Transverse colon (tissue), 4 donors: ENCODE data around the gene ZNF440.

ENCODE experiments used
- CTCF ChIP-seq, 5 experiments: fragments of 200-600 bp in 3 of 5; fragments of 450-650 bp in 2 of 5; sonication (generic) in 3 of 5; IDR thresholded peaks; 1 replicate in 2 of 5; 2 replicates in 3 of 5; pipeline ENCODE4 v1.5.1; 2016 to 2017; ENCODE audit warnings: antibody characterized with exemption in 5 of 5, inconsistent platforms in 3 of 5, mild to moderate bottlenecking in 2 of 5, moderate library complexity in 1 of 5
- EP300 ChIP-seq: sonication (generic); formaldehyde crosslinking; IDR thresholded peaks from one replicate; pipeline ENCODE4 v1.6.1; 2017; ENCODE audit warnings: antibody characterized with exemption, low read depth
- POLR2A ChIP-seq: fragments of 450-650 bp; IDR thresholded peaks from one replicate; pipeline ENCODE4 v1.6.1; 2016; ENCODE audit warnings: antibody characterized with exemption, mild to moderate bottlenecking, moderate library complexity
- POLR2AphosphoS5 ChIP-seq, 3 donors: sonication (generic); formaldehyde crosslinking; IDR thresholded peaks; one replicate each; pipeline ENCODE4 v1.6.1; 2016; ENCODE audit warnings: antibody characterized with exemption in 3 of 3

DNA sequence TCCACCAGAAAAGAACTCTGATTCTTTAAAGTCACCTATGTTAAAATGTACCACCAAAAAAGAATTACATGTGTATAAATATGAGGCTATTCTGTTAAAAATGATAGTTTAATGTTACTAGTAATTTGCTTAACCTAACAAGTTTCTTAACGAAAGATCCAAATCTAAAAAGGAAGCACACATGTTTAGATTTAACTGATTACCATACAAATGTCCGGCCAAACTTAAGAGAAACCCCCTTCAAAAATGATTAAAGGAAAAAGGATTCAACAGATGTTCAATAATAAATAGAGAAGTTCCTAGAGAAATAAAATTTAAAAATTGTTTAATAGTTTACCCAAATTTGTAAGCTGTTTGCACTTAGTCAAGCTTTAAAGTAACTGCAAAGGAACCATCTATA is 68.5 kb downstream of the ZNF440 start:
- TF ChIP-seq CTCF (IDR thresholded peaks at IDR 0.05) (no peak), POLR2AphosphoS5 (IDR thresholded peaks at IDR 0.05) (no peak), POLR2A (no peak), EP300 (no peak)
